Naive thymus-derived CD4-positive, alpha-beta T cell (primary cell): Measurements from ENCODE around the gene NOL8. TPM values are rescaled to one million over a fixed set of nuclear protein-coding genes. Genes with fewer than 3 reads are reported as not detected.

Source experiments
- ATAC-seq: fragments of 150-1000 bp; cut with Tn5 transposase; 2 replicates; pipeline ENCODE4 v1.10.0; 2021; ENCODE audit warnings: mild to moderate bottlenecking, moderate library complexity
- CTCF ChIA-PET: fragments of 350-600 bp; sonication (Branson Sonifier 250); formaldehyde crosslinking; loops from one replicate; lab custom pipeline; 2021; ENCODE audit warnings: antibody characterized with exemption; lab: Charles Lee
- POLR2A ChIA-PET: fragments of 350-600 bp; sonication (Branson Sonifier 250); formaldehyde crosslinking; loops from one replicate; lab custom pipeline; 2021; ENCODE audit warnings: antibody characterized with exemption, inconsistent platforms; lab: Charles Lee
- DNase-seq, 9 donors: peaks; one replicate each; pipeline versions ENCODE4 v3.0.0 to v3.0.0-alpha.2; 2020 to 2022; ENCODE audit warnings: mixed read lengths in 1 of 9
- H3K27ac ChIP-seq: one replicate; pipeline ENCODE4 v1.7.0; 2013; ENCODE audit warnings: mild to moderate bottlenecking, low read depth, low read length, moderate library complexity
- H3K27me3 ChIP-seq, 2 donors: one replicate each; pipeline ENCODE4 v1.7.0; 2013; ENCODE audit warnings: low read length in 2 of 2, mild to moderate bottlenecking in 2 of 2, moderate library complexity in 2 of 2; ENCODE audit not compliant: control insufficient read depth in 2 of 2, insufficient read depth in 2 of 2
- H3K36me3 ChIP-seq, 3 experiments: 1 replicate in 2 of 3; 2 replicates in 1 of 3; pipeline ENCODE4 v1.7.0; 2013; ENCODE audit warnings: low read length in 3 of 3, mild to moderate bottlenecking in 3 of 3, moderate library complexity in 1 of 3; ENCODE audit not compliant: insufficient read depth in 3 of 3, control insufficient read depth in 2 of 3
- H3K4me1 ChIP-seq, 2 donors: one replicate each; pipeline ENCODE4 v1.7.0; 2013; ENCODE audit warnings: low read length in 2 of 2, mild to moderate bottlenecking in 2 of 2, moderate library complexity in 1 of 2; ENCODE audit not compliant: control insufficient read depth in 2 of 2, insufficient read depth in 2 of 2
- H3K4me3 ChIP-seq: 2 replicates; pipeline ENCODE4 v1.7.0; 2013; ENCODE audit warnings: mild to moderate bottlenecking, low read length
- H3K9me3 ChIP-seq, 3 experiments: 1 replicate in 2 of 3; 2 replicates in 1 of 3; pipeline ENCODE4 v1.7.0; 2013; ENCODE audit warnings: low read length in 3 of 3; ENCODE audit not compliant: control insufficient read depth in 2 of 3
- H3K27ac Mint-ChIP-seq, 9 donors: one replicate each; pipeline ENCODE4 v1.8.0; 2020 to 2022; ENCODE audit warnings: mixed read lengths in 9 of 9, mild to moderate bottlenecking in 8 of 9, moderate library complexity in 5 of 9, inconsistent platforms in 2 of 9
- H3K27me3 Mint-ChIP-seq, 5 donors: one replicate each; pipeline ENCODE4 v1.8.0; 2021 to 2022; ENCODE audit warnings: mixed read lengths in 5 of 5, mild to moderate bottlenecking in 1 of 5
- H3K36me3 Mint-ChIP-seq, 5 donors: one replicate each; pipeline ENCODE4 v1.8.0; 2020 to 2022; ENCODE audit warnings: mixed read lengths in 5 of 5, mild to moderate bottlenecking in 3 of 5, inconsistent platforms in 1 of 5
- H3K4me1 Mint-ChIP-seq, 7 donors: one replicate each; pipeline ENCODE4 v1.8.0; 2020 to 2022; ENCODE audit warnings: mixed read lengths in 7 of 7, mild to moderate bottlenecking in 3 of 7, inconsistent platforms in 1 of 7
- H3K4me3 Mint-ChIP-seq, 10 donors: one replicate each; pipeline ENCODE4 v1.8.0; 2020 to 2022; ENCODE audit warnings: mild to moderate bottlenecking in 10 of 10, mixed read lengths in 10 of 10, moderate library complexity in 6 of 10, inconsistent platforms in 2 of 10
- H3K9me3 Mint-ChIP-seq, 11 donors: one replicate each; pipeline ENCODE4 v1.8.0; 2020 to 2022; ENCODE audit warnings: mixed read lengths in 11 of 11, mild to moderate bottlenecking in 4 of 11, inconsistent platforms in 1 of 11, moderate library complexity in 1 of 11
- intact Hi-C, 2 donors: fragments of 100-400 bp; cut with micrococcal nuclease; formaldehyde crosslinking; loops; one replicate each; pipeline ENCODE4 v1.15.1; 2023
- polyA plus RNA-seq, 2 donors: library from polyadenylated mRNA; unstranded; fragments of 300-500 nt; fragmentation: Illumina TruSeq; gene quantifications; one replicate each; pipeline ENCODE4 v1.2.3, GENCODE V29; 2021
- total RNA-seq, 6 experiments: library from RNA in 5 of 6; stranded (reverse) in 5 of 6; gene quantifications; 1 replicate in 5 of 6; 2 replicates in 1 of 6; pipeline ENCODE4 v1.2.3 and lab custom pipeline; 2021 to 2026

NOL8 gene
- total and polyA plus RNA-seq, 7 experiments from 2014 or later: 25.4 to 115 (median 63.4) TPM

GRCh38 chr9:92350740-92351133 is 25.6 kb upstream of the NOL8 start:
- POLR2A ChIA-PET: no interaction called here
- Histone ChIP-seq H3K9me3 (no peaks in the 10 kb centered on the region), H3K27me3 (no peaks in the 10 kb centered on the region), H3K36me3 (no peaks in the 10 kb centered on the region), H3K4me1 (peaks cover 0 to 3% of the 10 kb centered on the region in 2 donors), H3K27ac (no peak overlapping the region), H3K4me3 (no peak overlapping the region)
- peaks cover 0 to 12% (median 0%) of the 10 kb centered on the region in 7 donors for H3K4me1 Mint-ChIP-seq
- ATAC-seq: no peak
- no peak overlapping the region for H3K4me3 Mint-ChIP-seq
- intact Hi-C loops: no loop called here
- no peak for DNase-seq
- no peaks in the 10 kb centered on the region for H3K27me3 Mint-ChIP-seq
- H3K27ac Mint-ChIP-seq: no peak overlapping the region
- peaks cover 3 to 52% (median 14%) of the 10 kb centered on the region in 5 donors for H3K36me3 Mint-ChIP-seq
- CTCF ChIA-PET: no interaction called here
- H3K9me3 Mint-ChIP-seq: peaks cover 0 to 16% (median 7%) of the 10 kb centered on the region in 11 donors

- Histone ChIP-seq H3K36me3 (no peaks in the 10 kb centered on the region), H3K9me3 (no peaks in the 10 kb centered on the region), H3K4me3 (no peak overlapping the region), H3K27me3 (no peaks in the 10 kb centered on the region), H3K27ac (no peak overlapping the region), H3K4me1 (peaks cover 0 to 3% of the 10 kb centered on the region in 2 donors)
- CTCF ChIA-PET: no interaction called here
- POLR2A ChIA-PET: no interaction called here
- Mint-ChIP-seq H3K27ac (no peak overlapping the region), H3K27me3 (no peaks in the 10 kb centered on the region), H3K36me3 (peaks cover 3 to 49% (median 14%) of the 10 kb centered on the region in 5 donors), H3K4me1 (peaks cover 0 to 12% (median 0%) of the 10 kb centered on the region in 7 donors), H3K4me3 (no peak overlapping the region), H3K9me3 (peaks cover 0 to 10% (median 4%) of the 10 kb centered on the region in 11 donors)
- ATAC-seq (no peak), DNase-seq (no peak)
- intact Hi-C loops: no loop called here
These were observed 24.9 kb upstream of the NOL8 start for GRCh38 chr9:92349771-92350739.

GRCh38 chr9:92345582-92345981 is 20.4 kb upstream of the NOL8 start:
- intact Hi-C loops: no loop called here
- Histone ChIP-seq H3K4me1 (no peaks in the 10 kb centered on the region), H3K4me3 (no peak overlapping the region), H3K36me3 (no peaks in the 10 kb centered on the region), H3K27me3 (no peaks in the 10 kb centered on the region), H3K9me3 (no peaks in the 10 kb centered on the region), H3K27ac (no peak overlapping the region)
- Mint-ChIP-seq H3K27ac (peak overlapping the region in 1 of 9 donors; percentile 4), H3K27me3 (no peaks in the 10 kb centered on the region), H3K36me3 (peaks cover 7 to 25% (median 14%) of the 10 kb centered on the region in 5 donors), H3K4me1 (peaks cover 0 to 4% (median 0%) of the 10 kb centered on the region in 7 donors), H3K9me3 (peaks cover 0 to 10% (median 3%) of the 10 kb centered on the region in 11 donors), H3K4me3 (no peak overlapping the region)
- no peak for ATAC-seq
- CTCF ChIA-PET: no interaction called here
- DNase-seq: no peak
- POLR2A ChIA-PET: no interaction called here

GRCh38 chr9:92342825-92343488 is 17.8 kb upstream of the NOL8 start:
- Mint-ChIP-seq H3K36me3 (peaks cover 5 to 36% (median 22%) of the 10 kb centered on the region in 5 donors), H3K9me3 (peaks cover 0 to 11% (median 3%) of the 10 kb centered on the region in 11 donors), H3K4me3 (no peak overlapping the region), H3K27ac (no peak overlapping the region), H3K4me1 (peaks cover 0 to 2% (median 0%) of the 10 kb centered on the region in 7 donors), H3K27me3 (no peaks in the 10 kb centered on the region)
- POLR2A ChIA-PET: no interaction called here
- no peaks in the 10 kb centered on the region for H3K27me3 ChIP-seq
- H3K27ac ChIP-seq: no peak overlapping the region
- intact Hi-C loops: no loop called here
- DNase-seq (no peak), ATAC-seq (no peak)
- CTCF ChIA-PET: no interaction called here
- no peaks in the 10 kb centered on the region for H3K4me1 ChIP-seq
- peaks cover 0 to 11% (median 0%) of the 10 kb centered on the region in 3 experiments for H3K36me3 ChIP-seq
- no peaks in the 10 kb centered on the region for H3K9me3 ChIP-seq
- H3K4me3 ChIP-seq: no peak overlapping the region

GRCh38 chr9:92341578-92341977 is 16.4 kb upstream of the NOL8 start:
- ATAC-seq (no peak), DNase-seq (no peak)
- Histone ChIP-seq H3K27ac (no peak overlapping the region), H3K4me3 (no peak overlapping the region), H3K4me1 (no peaks in the 10 kb centered on the region), H3K27me3 (no peaks in the 10 kb centered on the region), H3K36me3 (peaks cover 0 to 13% (median 0%) of the 10 kb centered on the region in 3 experiments), H3K9me3 (no peaks in the 10 kb centered on the region)
- intact Hi-C loops: no loop called here
- Mint-ChIP-seq H3K4me1 (peaks cover 0 to 2% (median 0%) of the 10 kb centered on the region in 7 donors), H3K36me3 (peaks cover 5 to 31% (median 25%) of the 10 kb centered on the region in 5 donors), H3K27me3 (no peaks in the 10 kb centered on the region), H3K9me3 (peaks cover 0 to 11% (median 3%) of the 10 kb centered on the region in 11 donors), H3K27ac (no peak overlapping the region), H3K4me3 (no peak overlapping the region)
- CTCF ChIA-PET: no interaction called here
- POLR2A ChIA-PET: no interaction called here

- intact Hi-C loops: no loop called here
- POLR2A ChIA-PET: no interaction called here
These were observed 8.1 kb upstream of the NOL8 start for GRCh38 chr9:92333282-92333634.

More at GRCh38 chr9:92333282-92333634, 8.1 kb upstream of the NOL8 start:
- Histone ChIP-seq H3K27me3 (no peaks in the 10 kb centered on the region), H3K4me3 (no peak overlapping the region), H3K36me3 (peaks cover 0 to 4% (median 0%) of the 10 kb centered on the region in 3 experiments), H3K27ac (no peak overlapping the region), H3K9me3 (no peaks in the 10 kb centered on the region), H3K4me1 (no peaks in the 10 kb centered on the region)
- Mint-ChIP-seq H3K27ac (no peak overlapping the region), H3K9me3 (no peaks in the 10 kb centered on the region), H3K4me1 (no peaks in the 10 kb centered on the region), H3K36me3 (peaks cover 0 to 14% (median 4%) of the 10 kb centered on the region in 5 donors), H3K4me3 (no peak overlapping the region), H3K27me3 (no peaks in the 10 kb centered on the region)
- CTCF ChIA-PET: no interaction called here
- DNase-seq (no peak), ATAC-seq (no peak)
